Activated CD8-positive, alpha-beta memory T cell treated with anti-CD3 and anti-CD28 coated beads, Interleukin-2, amount 50 U/mL, for 1 hour (primary cell): ENCODE data around the gene OBSCN.

ENCODE experiments used
- DNase-seq: peaks from one replicate; pipeline ENCODE4 v3.0.0-alpha.2; 2020; ENCODE audit errors: extremely low read depth

OBSCN gene

GRCh38 chr1:228414511-228415211 is 206.8 kb downstream of the OBSCN start:
- DNase-seq: no peak

- DNase-seq: no peak
Observed at GRCh38 chr1:228415221-228415620, 207.4 kb downstream of the OBSCN start.

- no peak for DNase-seq
Observed at GRCh38 chr1:228415853-228416216, 208.0 kb downstream of the OBSCN start.

GRCh38 chr1:228416217-228416933 is 208.5 kb downstream of the OBSCN start, which contains the start of gene TRIM17:
TRIM17 (minus strand) TSS chr1:228416861; CDS start chr1:228415072, 1,789 bp downstream.
- no peak for DNase-seq

GRCh38 chr1:228417061-228417460 is 209.2 kb downstream of the OBSCN start:
- no peak for DNase-seq

- no peak for DNase-seq
Observed at GRCh38 chr1:228417483-228418203, 209.8 kb downstream of the OBSCN start.

GRCh38 chr1:228420968-228421826 is 213.4 kb downstream of the OBSCN start:
- DNase-seq: no peak

- DNase-seq: no peak
Observed at GRCh38 chr1:228423404-228424053, 215.7 kb downstream of the OBSCN start.

- no peak for DNase-seq
Observed at GRCh38 chr1:228424685-228425660, 217.1 kb downstream of the OBSCN start.

GRCh38 chr1:228426518-228427175 is 218.8 kb downstream of the OBSCN start:
- DNase-seq: no peak

GRCh38 chr1:228428412-228428811 is 220.6 kb downstream of the OBSCN start:
- no peak for DNase-seq
